ENCODE results near the gene UNC13D. TPM values are rescaled to one million over a fixed set of nuclear protein-coding genes. Genes with fewer than 3 reads are reported as not detected.
"Not testable (repeated sequence)": the region's sequence is repeated elsewhere in the genome, so short reads cannot be mapped to it uniquely, and the experiment has no call there.

Gene UNC13D
- polyA plus RNA-seq, 1 donor from 2014 or later: 1.2 TPM

DNA sequence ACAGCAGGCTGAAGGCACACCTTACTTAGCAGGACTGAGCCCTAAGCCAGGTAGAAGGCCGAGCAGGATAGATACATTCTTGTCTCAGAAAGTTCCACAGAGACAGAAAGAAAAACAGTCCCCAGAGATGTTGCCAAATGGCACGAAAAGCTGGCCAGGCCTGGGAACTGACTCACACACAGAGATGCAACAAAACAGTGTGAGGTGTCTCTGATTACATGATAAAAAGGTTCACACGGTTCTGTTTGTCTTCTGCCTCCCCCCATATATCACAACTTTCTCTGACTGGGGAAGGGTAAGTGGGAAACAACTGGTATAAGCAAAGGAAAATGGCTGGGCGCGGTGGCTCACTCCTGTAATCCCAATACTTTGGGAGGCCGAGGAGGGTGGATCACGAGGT is 9.2 kb upstream of the UNC13D start:
- Histone ChIP-seq H3K9me2 (ENCODE audit: insufficient read depth, low read length) (no peaks in the 10 kb centered on the region), H4K20me1 (ENCODE audit: insufficient read depth) (no peaks in the 10 kb centered on the region), H2AFZ (ENCODE audit: low read depth, low read length) (no peak overlapping the region), H3K27me3 (ENCODE audit: insufficient read depth, low read depth, low read length) (no peaks in the 10 kb centered on the region), H3K27ac (ENCODE audit: low read length) (no peak overlapping the region), H3K79me2 (replicated peaks; ENCODE audit: insufficient read depth, low read length) (peaks cover 10% of the 10 kb centered on the region), H3K36me3 (ENCODE audit: insufficient read depth, low read length) (no peaks in the 10 kb centered on the region), H3K9me3 (ENCODE audit: low read length) (no peaks in the 10 kb centered on the region), H3K4me2 (ENCODE audit: low read length) (no peak overlapping the region), H3K9ac (ENCODE audit: low read length) (no peak overlapping the region), H3K4me3 (ENCODE audit: low read length) (no peak overlapping the region), H3F3A (ENCODE audit: insufficient read depth, low read length, poor library complexity, severe bottlenecking) (peaks cover 8% of the 10 kb centered on the region)
- TF ChIP-seq SMC3 (conservative IDR thresholded peaks at IDR 0.05; ENCODE audit: poor library complexity): no peak
- no peak for TF ChIP-seq TAF1 (IDR thresholded peaks at IDR 0.05; ENCODE audit: low read depth)
- no peak for TF ChIP-seq MXI1 (conservative IDR thresholded peaks at IDR 0.05; ENCODE audit: poor library complexity, severe bottlenecking)
- TF ChIP-seq POLR2AphosphoS5 (IDR thresholded peaks at IDR 0.05): no peak
- TF ChIP-seq RAD21 (conservative IDR thresholded peaks at IDR 0.05): no peak
- TF ChIP-seq EP300 (conservative IDR thresholded peaks at IDR 0.05; ENCODE audit: poor library complexity, severe bottlenecking): no peak
- TF ChIP-seq, protein P1, sequence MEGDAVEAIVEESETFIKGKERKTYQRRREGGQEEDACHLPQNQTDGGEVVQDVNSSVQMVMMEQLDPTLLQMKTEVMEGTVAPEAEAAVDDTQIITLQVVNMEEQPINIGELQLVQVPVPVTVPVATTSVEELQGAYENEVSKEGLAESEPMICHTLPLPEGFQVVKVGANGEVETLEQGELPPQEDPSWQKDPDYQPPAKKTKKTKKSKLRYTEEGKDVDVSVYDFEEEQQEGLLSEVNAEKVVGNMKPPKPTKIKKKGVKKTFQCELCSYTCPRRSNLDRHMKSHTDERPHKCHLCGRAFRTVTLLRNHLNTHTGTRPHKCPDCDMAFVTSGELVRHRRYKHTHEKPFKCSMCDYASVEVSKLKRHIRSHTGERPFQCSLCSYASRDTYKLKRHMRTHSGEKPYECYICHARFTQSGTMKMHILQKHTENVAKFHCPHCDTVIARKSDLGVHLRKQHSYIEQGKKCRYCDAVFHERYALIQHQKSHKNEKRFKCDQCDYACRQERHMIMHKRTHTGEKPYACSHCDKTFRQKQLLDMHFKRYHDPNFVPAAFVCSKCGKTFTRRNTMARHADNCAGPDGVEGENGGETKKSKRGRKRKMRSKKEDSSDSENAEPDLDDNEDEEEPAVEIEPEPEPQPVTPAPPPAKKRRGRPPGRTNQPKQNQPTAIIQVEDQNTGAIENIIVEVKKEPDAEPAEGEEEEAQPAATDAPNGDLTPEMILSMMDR (IDR thresholded peaks at IDR 0.05; ENCODE audit: poor library complexity, severe bottlenecking): no peak
- TF ChIP-seq, protein P2, sequence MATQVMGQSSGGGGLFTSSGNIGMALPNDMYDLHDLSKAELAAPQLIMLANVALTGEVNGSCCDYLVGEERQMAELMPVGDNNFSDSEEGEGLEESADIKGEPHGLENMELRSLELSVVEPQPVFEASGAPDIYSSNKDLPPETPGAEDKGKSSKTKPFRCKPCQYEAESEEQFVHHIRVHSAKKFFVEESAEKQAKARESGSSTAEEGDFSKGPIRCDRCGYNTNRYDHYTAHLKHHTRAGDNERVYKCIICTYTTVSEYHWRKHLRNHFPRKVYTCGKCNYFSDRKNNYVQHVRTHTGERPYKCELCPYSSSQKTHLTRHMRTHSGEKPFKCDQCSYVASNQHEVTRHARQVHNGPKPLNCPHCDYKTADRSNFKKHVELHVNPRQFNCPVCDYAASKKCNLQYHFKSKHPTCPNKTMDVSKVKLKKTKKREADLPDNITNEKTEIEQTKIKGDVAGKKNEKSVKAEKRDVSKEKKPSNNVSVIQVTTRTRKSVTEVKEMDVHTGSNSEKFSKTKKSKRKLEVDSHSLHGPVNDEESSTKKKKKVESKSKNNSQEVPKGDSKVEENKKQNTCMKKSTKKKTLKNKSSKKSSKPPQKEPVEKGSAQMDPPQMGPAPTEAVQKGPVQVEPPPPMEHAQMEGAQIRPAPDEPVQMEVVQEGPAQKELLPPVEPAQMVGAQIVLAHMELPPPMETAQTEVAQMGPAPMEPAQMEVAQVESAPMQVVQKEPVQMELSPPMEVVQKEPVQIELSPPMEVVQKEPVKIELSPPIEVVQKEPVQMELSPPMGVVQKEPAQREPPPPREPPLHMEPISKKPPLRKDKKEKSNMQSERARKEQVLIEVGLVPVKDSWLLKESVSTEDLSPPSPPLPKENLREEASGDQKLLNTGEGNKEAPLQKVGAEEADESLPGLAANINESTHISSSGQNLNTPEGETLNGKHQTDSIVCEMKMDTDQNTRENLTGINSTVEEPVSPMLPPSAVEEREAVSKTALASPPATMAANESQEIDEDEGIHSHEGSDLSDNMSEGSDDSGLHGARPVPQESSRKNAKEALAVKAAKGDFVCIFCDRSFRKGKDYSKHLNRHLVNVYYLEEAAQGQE (IDR thresholded peaks at IDR 0.05; ENCODE audit: borderline replicate concordance): no peak
- no peak for TF ChIP-seq EZH2 (IDR thresholded peaks at IDR 0.05; ENCODE audit: borderline replicate concordance, insufficient read depth, low read length, poor library complexity, severe bottlenecking)

DNA sequence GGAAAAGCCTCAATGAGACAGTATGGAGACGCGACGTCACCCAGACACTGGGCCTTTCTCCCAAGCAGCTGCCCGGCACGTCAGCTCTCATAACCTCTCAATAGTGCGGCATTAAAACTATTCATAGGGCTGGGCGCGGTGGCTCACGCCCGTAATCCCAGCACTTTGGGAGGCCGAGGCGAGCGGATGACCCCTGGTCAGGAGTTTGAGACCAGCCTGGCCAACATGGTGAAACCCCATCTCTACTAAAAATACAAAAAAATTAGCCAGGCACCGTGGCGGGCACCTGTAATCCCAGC is 7.4 kb upstream of the UNC13D start:
- not testable (repeated sequence) for H3K27ac ChIP-seq (ENCODE audit: low read length); H4K20me1 ChIP-seq (ENCODE audit: insufficient read depth); H3K4me3 ChIP-seq (ENCODE audit: low read length); H3K9ac ChIP-seq (ENCODE audit: low read length); H3K9me3 ChIP-seq (ENCODE audit: low read length); H3K36me3 ChIP-seq (ENCODE audit: insufficient read depth, low read length); H2AFZ ChIP-seq (ENCODE audit: low read depth, low read length); H3K9me2 ChIP-seq (ENCODE audit: insufficient read depth, low read length); H3F3A ChIP-seq (ENCODE audit: insufficient read depth, low read length, poor library complexity, severe bottlenecking); H3K4me2 ChIP-seq (ENCODE audit: low read length); H3K27me3 ChIP-seq (ENCODE audit: insufficient read depth, low read depth, low read length); H3K79me2 ChIP-seq (replicated peaks; ENCODE audit: insufficient read depth, low read length)
